HepG2 (cell line): ENCODE measurements around the gene SH2D5. TPM values are rescaled to one million over a fixed set of nuclear protein-coding genes. Genes with fewer than 3 reads are reported as not detected.
A peak's percentile ranks its signal among the peaks of the same experiment; 100 is the strongest.

Source experiments
- AKAP8 ChIP-seq: sonication (generic); formaldehyde crosslinking; IDR thresholded peaks from 2 replicates; pipeline ENCODE4 v1.5.1; 2020; ENCODE audit warnings: mild to moderate bottlenecking, missing genetic modification reagents
- CENPT ChIP-seq: sonication (generic); formaldehyde crosslinking; IDR thresholded peaks from 2 replicates; pipeline ENCODE4 v1.8.0; 2022; ENCODE audit warnings: low read depth, mild to moderate bottlenecking, moderate library complexity, missing genetic modification reagents
- DNMT1 ChIP-seq: sonication (generic); formaldehyde crosslinking; IDR thresholded peaks from 2 replicates; pipeline ENCODE4 v1.5.1; 2020; ENCODE audit warnings: mild to moderate bottlenecking, missing genetic modification reagents
- ELF3 ChIP-seq: IDR thresholded peaks from 2 replicates; pipeline ENCODE4 v1.6.1; 2016; ENCODE audit warnings: missing genetic modification reagents, missing compliant biosample characterization
- ESRRA ChIP-seq: sonication (generic); formaldehyde crosslinking; IDR thresholded peaks from 2 replicates; pipeline ENCODE4 v1.5.1; 2020; ENCODE audit warnings: mild to moderate bottlenecking, low read depth, missing genetic modification reagents
- FOXP1 ChIP-seq, 2 experiments: fragments of 450-650 bp in 1 of 2; IDR thresholded peaks; 2 replicates each; pipeline ENCODE4 v1.6.1; 2017 to 2018; ENCODE audit warnings: antibody characterized with exemption in 1 of 2
- HIC2 ChIP-seq: sonication (generic); formaldehyde crosslinking; IDR thresholded peaks from 2 replicates; pipeline ENCODE4 v1.9.0; 2022; ENCODE audit warnings: low read depth, missing genetic modification reagents
- PBX3 ChIP-seq: sonication (generic); formaldehyde crosslinking; IDR thresholded peaks from 2 replicates; pipeline ENCODE4 v1.8.1; 2023; ENCODE audit warnings: missing genetic modification reagents, inconsistent platforms, borderline replicate concordance
- PHF8 ChIP-seq: sonication (generic); formaldehyde crosslinking; IDR thresholded peaks from 2 replicates; pipeline ENCODE4 v1.5.0; 2020; ENCODE audit warnings: missing genetic modification reagents
- RARA ChIP-seq: IDR thresholded peaks from 2 replicates; pipeline ENCODE4 v1.6.1; 2016; ENCODE audit warnings: missing genetic modification reagents, missing compliant biosample characterization
- SRF ChIP-seq: IDR thresholded peaks from 2 replicates; pipeline ENCODE4 v1.6.1; 2011; ENCODE audit warnings: mild to moderate bottlenecking, low read depth, low read length, moderate library complexity
- TEAD3 ChIP-seq: optimal IDR thresholded peaks from 2 replicates; pipeline ENCODE3; 2016; ENCODE audit warnings: borderline replicate concordance
- THRA ChIP-seq: sonication (generic); formaldehyde crosslinking; IDR thresholded peaks from 2 replicates; pipeline ENCODE4 v1.4.0; 2020; ENCODE audit warnings: missing genetic modification reagents, borderline replicate concordance
- XRCC5 ChIP-seq: fragments of 200-400 bp; formaldehyde crosslinking; optimal IDR thresholded peaks from 2 replicates; pipeline ENCODE3; 2017; ENCODE audit warnings: mild to moderate bottlenecking, low read length
- ZNF101 ChIP-seq: sonication (generic); formaldehyde crosslinking; IDR thresholded peaks from 2 replicates; pipeline ENCODE4 v1.4.0; 2020; ENCODE audit warnings: mild to moderate bottlenecking, low read depth, missing genetic modification reagents, borderline replicate concordance
- ZNF160 ChIP-seq: sonication (generic); formaldehyde crosslinking; IDR thresholded peaks from 2 replicates; pipeline ENCODE4 v1.8.0; 2022; ENCODE audit warnings: mild to moderate bottlenecking, inconsistent platforms, missing genetic modification reagents
- ZNF224 ChIP-seq: sonication (generic); formaldehyde crosslinking; IDR thresholded peaks from 2 replicates; pipeline ENCODE4 v1.5.0; 2020; ENCODE audit warnings: mild to moderate bottlenecking, missing genetic modification reagents
- ZNF33A ChIP-seq: sonication (generic); formaldehyde crosslinking; IDR thresholded peaks from 2 replicates; pipeline ENCODE4 v1.5.1; 2020; ENCODE audit warnings: missing genetic modification reagents, mild to moderate bottlenecking, moderate library complexity, borderline replicate concordance
- ZNF646 ChIP-seq: sonication (generic); formaldehyde crosslinking; IDR thresholded peaks from 2 replicates; pipeline ENCODE4 v1.9.0; 2021; ENCODE audit warnings: mild to moderate bottlenecking, missing genetic modification reagents
- ZNF780A ChIP-seq: sonication (generic); formaldehyde crosslinking; IDR thresholded peaks from 2 replicates; pipeline ENCODE4 v1.8.0; 2022; ENCODE audit warnings: mild to moderate bottlenecking, missing genetic modification reagents, moderate library complexity
- polyA plus RNA-seq, 8 experiments: library from polyadenylated mRNA; depleted of rRNA in 3 of 8; stranded (reverse) in 7 of 8; unstranded in 1 of 8; fragments of >200 nt; fragmentation: Illumina TruSeq in 4 of 8; extraction: Trizol in 4 of 8; gene quantifications; 2 replicates each; pipeline versions ENCODE4 v1.2.1 to v1.2.3, GENCODE V29; 2011 to 2016; ENCODE audit warnings: low read depth in 4 of 8, missing spikeins in 1 of 8, mixed read lengths in 1 of 8; ENCODE audit not compliant: insufficient read depth in 1 of 8
- total RNA-seq, 5 experiments: library from RNA; depleted of rRNA; stranded (reverse); fragments of >200 nt; fragmentation: Illumina TruSeq; extraction: Trizol; gene quantifications; 2 replicates each; pipeline ENCODE4 v1.2.3, GENCODE V29; 2016; ENCODE audit warnings: low read depth in 1 of 5

SH2D5 gene
- total and polyA plus RNA-seq, 2 of the 13 experiments (the other 11 are each of a cell fraction or from before 2014, with no cell fraction given), result 1.2 to 3.4 TPM

GRCh38 chr1:20733360-20733975 lies 965 bp upstream of the SH2D5 start (continued):
- TF ChIP-seq ZNF646 (CRISPR knock-in tag) (no peak), ESRRA (CRISPR knock-in tag) (0 out of 2 replicates have a peak, but pooled peaks have one; percentile 31), ZNF33A (CRISPR knock-in tag) (no peak), ZNF101 (CRISPR knock-in tag) (no peak), ZNF160 (CRISPR knock-in tag) (no peak), THRA (0 out of 2 replicates have a peak, but pooled peaks have one; percentile 4), FOXP1 (IDR thresholded peaks at IDR 0.05) (no peak), FOXP1 (CRISPR knock-in tag; IDR thresholded peaks at IDR 0.05) (no peak), PBX3 (CRISPR knock-in tag) (no peak), DNMT1 (CRISPR knock-in tag) (no peak), AKAP8 (CRISPR knock-in tag) (no peak), ELF3 (CRISPR knock-in tag) (no peak), ZNF224 (CRISPR knock-in tag) (no peak), TEAD3 (CRISPR knock-in tag) (no peak), CENPT (CRISPR knock-in tag) (no peak), ZNF780A (CRISPR knock-in tag) (no peak), HIC2 (CRISPR knock-in tag) (no peak), SRF (no peak), PHF8 (CRISPR knock-in tag) (no peak), RARA (CRISPR knock-in tag) (no peak), XRCC5 (no peak)
